ENCODE results near the gene AUTS2. TPM values are rescaled to one million over a fixed set of nuclear protein-coding genes. Genes with fewer than 3 reads are reported as not detected.

Gene AUTS2
- total RNA-seq, 1 donor from 2014 or later: 125 TPM

DNA sequence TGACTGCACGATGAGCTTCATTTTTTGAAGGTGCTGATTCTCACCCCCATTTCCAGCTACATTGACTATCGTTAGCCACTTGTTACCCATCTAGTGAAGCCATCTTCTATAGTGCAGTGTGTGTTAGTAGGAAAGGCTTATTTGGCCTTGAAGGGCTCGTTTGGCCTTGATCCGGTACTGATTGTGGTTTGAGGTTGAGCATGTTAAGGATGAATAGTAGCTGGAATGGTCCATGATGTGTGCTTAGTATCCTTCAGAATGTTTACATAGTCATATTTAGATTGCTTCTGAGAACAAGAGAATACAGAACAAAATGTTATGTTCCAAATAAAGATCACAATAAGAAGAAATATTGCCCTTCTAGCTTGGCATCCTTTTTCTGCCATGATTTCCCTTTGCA lies 591.5 kb downstream of the AUTS2 start:
- H3K27me3 Mint-ChIP-seq: no peaks in the 10 kb centered on the region
- TF ChIP-seq, protein P1, sequence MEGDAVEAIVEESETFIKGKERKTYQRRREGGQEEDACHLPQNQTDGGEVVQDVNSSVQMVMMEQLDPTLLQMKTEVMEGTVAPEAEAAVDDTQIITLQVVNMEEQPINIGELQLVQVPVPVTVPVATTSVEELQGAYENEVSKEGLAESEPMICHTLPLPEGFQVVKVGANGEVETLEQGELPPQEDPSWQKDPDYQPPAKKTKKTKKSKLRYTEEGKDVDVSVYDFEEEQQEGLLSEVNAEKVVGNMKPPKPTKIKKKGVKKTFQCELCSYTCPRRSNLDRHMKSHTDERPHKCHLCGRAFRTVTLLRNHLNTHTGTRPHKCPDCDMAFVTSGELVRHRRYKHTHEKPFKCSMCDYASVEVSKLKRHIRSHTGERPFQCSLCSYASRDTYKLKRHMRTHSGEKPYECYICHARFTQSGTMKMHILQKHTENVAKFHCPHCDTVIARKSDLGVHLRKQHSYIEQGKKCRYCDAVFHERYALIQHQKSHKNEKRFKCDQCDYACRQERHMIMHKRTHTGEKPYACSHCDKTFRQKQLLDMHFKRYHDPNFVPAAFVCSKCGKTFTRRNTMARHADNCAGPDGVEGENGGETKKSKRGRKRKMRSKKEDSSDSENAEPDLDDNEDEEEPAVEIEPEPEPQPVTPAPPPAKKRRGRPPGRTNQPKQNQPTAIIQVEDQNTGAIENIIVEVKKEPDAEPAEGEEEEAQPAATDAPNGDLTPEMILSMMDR (IDR thresholded peaks at IDR 0.05; ENCODE audit: unreplicated experiment): no peak
- H3K36me3 Mint-ChIP-seq (ENCODE audit: insufficient read depth): peaks cover 5% of the 10 kb centered on the region
- DNase-seq (ENCODE audit: low spot score, unreplicated experiment): no peak
- no peaks in the 10 kb centered on the region for H3K4me1 Mint-ChIP-seq (ENCODE audit: low read depth)
- no peak overlapping the region for H3K27ac Mint-ChIP-seq
- no peak overlapping the region for H3K4me3 Mint-ChIP-seq (ENCODE audit: low read depth)
- H3K9me3 Mint-ChIP-seq (ENCODE audit: low read depth): peaks cover 11% of the 10 kb centered on the region

DNA sequence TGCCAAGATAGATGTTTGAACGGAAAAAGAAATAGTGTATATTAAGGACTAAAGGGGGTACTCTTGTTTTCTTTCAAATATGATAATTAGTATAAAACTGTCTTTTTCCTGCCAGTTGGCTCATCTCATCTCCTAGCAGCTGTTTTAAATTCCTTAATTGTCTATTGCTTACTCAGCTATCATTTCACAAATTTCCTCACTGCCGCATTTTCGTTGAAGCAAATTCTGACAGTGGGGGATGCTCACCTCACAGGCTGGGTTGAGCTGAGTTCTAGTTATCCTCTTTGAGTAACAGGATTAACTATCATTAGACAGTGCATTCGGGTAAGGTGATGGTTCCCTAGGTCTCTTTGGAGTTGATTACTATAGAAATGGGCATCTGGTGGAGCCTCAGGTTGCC lies 592.0 kb downstream of the AUTS2 start:
- TF ChIP-seq, protein P1 (IDR thresholded peaks at IDR 0.05; ENCODE audit: unreplicated experiment): no peak
- no peaks in the 10 kb centered on the region for H3K27me3 Mint-ChIP-seq

DNA sequence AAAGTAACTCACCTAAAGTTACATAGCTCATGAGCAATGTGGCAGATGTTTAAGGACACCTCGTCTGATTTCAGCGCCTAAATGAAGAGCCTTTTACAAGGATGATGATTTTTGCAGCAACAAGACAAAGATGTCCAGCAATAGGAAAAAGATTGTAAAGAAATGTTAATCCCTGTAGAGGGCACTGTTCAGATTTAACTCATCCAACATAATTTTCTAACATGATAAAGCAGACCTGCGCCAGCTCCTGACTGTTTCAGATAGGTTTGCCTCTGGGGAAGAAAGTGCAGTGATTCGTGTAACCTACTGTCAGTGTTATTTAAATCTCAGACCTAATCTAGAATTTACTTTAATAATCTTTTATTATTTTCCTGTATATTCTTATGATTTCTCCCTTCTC lies 595.2 kb downstream of the AUTS2 start:
- no peaks in the 10 kb centered on the region for H3K27me3 Mint-ChIP-seq
- TF ChIP-seq, protein P1 (IDR thresholded peaks at IDR 0.05; ENCODE audit: unreplicated experiment): peak; percentile 37
- DNase-seq (ENCODE audit: low spot score, unreplicated experiment): no peak
- no peak overlapping the region for H3K4me3 Mint-ChIP-seq (ENCODE audit: low read depth)
- no peak overlapping the region for H3K27ac Mint-ChIP-seq
- H3K36me3 Mint-ChIP-seq (ENCODE audit: insufficient read depth): peaks cover 5% of the 10 kb centered on the region
- peaks cover 7% of the 10 kb centered on the region for H3K9me3 Mint-ChIP-seq (ENCODE audit: low read depth)
- no peaks in the 10 kb centered on the region for H3K4me1 Mint-ChIP-seq (ENCODE audit: low read depth)

More for the DNA sequence above, 592.0 kb downstream of the AUTS2 start:
- peaks cover 11% of the 10 kb centered on the region for H3K9me3 Mint-ChIP-seq (ENCODE audit: low read depth)
- no peak overlapping the region for H3K27ac Mint-ChIP-seq
- H3K4me1 Mint-ChIP-seq (ENCODE audit: low read depth): no peaks in the 10 kb centered on the region
- H3K36me3 Mint-ChIP-seq (ENCODE audit: insufficient read depth): peaks cover 5% of the 10 kb centered on the region
- DNase-seq (ENCODE audit: low spot score, unreplicated experiment): no peak
- H3K4me3 Mint-ChIP-seq (ENCODE audit: low read depth): no peak overlapping the region

DNA sequence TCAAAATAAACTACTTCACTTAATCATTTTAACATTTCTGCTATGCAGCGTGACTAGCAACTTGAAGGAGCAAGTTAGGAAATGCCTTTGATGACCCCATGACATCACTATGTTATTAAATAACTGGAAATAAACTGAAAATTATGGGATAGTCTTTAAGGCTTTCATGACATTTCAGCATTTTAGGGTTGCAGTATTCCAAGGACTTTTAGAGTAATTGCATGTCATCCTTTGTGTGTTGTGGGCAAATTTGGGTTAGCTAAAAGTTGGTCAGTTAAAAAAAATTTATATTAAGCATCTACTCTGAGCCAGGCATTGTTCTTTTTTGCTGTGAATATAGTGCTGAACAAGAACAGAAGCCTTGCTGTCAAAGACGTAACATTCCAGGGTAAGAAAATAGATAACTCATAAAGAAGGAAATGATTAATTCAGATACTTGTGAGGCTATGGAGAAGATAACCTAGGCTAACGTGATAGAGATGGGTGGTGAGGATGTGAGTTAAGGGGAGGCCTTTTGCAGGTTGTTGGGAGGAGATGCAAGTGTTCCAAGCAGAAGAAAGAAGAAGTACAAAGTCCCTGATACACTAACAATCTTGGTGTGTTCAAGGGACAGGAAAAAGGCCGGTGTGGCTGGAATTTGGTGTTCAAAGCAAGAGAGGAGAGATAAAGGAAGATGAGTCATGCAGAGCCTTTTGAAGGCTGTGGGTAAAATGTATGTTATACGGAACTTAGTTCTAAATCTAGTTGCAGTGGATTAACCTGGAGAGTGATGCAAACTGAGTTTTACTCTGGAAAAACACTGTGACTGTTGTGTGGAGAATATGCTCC lies 610.2 kb downstream of the AUTS2 start:
- no peaks in the 10 kb centered on the region for H3K27me3 Mint-ChIP-seq
- H3K4me1 Mint-ChIP-seq (ENCODE audit: low read depth): peaks cover under 1% of the 10 kb centered on the region
- peaks cover 4% of the 10 kb centered on the region for H3K9me3 Mint-ChIP-seq (ENCODE audit: low read depth)
- no peak for DNase-seq (ENCODE audit: low spot score, unreplicated experiment)
- no peak overlapping the region for H3K4me3 Mint-ChIP-seq (ENCODE audit: low read depth)
- no peak overlapping the region for H3K27ac Mint-ChIP-seq
- H3K36me3 Mint-ChIP-seq (ENCODE audit: insufficient read depth): peaks cover 1% of the 10 kb centered on the region
- TF ChIP-seq, protein P1 (IDR thresholded peaks at IDR 0.05; ENCODE audit: unreplicated experiment): no peak

DNA sequence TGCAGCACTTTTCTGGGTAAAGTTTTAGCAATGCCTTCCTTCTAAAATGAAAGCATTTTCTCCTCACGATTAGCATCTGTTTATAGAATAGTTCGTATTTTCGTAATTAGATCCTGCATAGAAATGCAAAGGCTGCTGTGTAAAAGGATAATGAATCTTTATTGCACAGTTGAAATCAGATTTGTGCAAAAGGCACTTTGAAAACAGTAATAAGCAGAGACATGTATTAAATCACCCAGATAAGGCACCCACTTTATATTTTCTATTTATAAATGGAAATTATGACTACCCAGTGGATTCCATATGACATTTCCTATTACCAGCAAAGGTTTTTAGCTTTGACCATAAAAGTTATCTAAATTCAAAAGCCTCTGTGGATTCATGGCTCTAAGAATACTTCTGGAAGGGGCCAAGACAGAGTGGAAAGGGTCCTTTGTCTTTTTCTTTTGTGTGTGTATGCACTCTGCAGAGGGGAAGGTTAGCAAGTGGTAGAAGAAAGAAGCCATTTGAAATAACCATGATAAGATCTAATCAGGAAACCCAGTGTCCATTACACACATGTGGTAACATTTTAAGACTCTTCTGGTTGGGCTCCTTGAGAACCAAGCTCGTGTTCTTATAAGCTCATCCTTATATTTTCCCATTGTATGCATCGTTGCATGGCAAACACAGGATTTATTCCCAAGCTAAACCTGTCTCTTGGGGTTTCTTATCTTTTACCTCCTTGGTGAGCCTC lies 612.1 kb downstream of the AUTS2 start:
- Mint-ChIP-seq H3K4me1 (ENCODE audit: low read depth) (peaks cover 12% of the 10 kb centered on the region), H3K4me3 (ENCODE audit: low read depth) (no peak overlapping the region), H3K27ac (no peak overlapping the region), H3K27me3 (no peaks in the 10 kb centered on the region), H3K36me3 (ENCODE audit: insufficient read depth) (peaks cover 1% of the 10 kb centered on the region), H3K9me3 (ENCODE audit: low read depth) (peaks cover 4% of the 10 kb centered on the region)
- no peak for DNase-seq (ENCODE audit: low spot score, unreplicated experiment)
- TF ChIP-seq, protein P1 (IDR thresholded peaks at IDR 0.05; ENCODE audit: unreplicated experiment): no peak
